ENCODE measurements around the gene ISX.
"Not testable (repeated sequence)": the region's sequence is repeated elsewhere in the genome, so short reads cannot be mapped to it uniquely, and the experiment has no call there.

Gene ISX

DNA sequence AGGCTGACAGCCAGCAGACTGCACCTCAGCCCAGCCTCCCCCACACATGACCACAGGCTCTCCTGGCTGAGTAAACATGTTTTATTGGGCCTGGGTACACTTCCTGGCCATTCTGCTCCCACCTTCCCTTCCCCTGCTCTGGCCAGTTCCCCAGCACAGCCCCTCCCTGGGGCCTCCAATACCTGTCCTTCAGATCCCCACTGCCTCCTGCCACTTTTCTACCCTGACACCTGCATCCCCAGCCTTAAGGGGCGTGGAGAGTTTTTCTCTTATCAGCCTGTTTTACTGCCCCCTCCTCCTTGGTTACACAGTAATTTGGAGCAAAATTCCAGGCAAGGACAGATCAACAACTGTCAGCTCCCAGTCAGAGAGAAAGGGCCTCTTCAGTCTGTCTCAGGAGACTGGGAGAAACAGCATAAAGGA is at the start of gene ISX:
TSS of gene ISX (plus strand) at position 363 of the 423 bp plus-strand sequence. CDS start 930 bp downstream, outside the sequence.
- no peak for TF ChIP-seq JUND (IDR thresholded peaks at IDR 0.05; ENCODE audit: low read depth)
- in situ Hi-C loops (cut with HindIII; ENCODE audit: low pct_unique_long_range_greater_than_20kb, low sequenced_read_pairs): no loop called here
- no peak for DNase-seq (ENCODE audit: low read depth in 1 of 2, low spot score in 1 of 2)

DNA sequence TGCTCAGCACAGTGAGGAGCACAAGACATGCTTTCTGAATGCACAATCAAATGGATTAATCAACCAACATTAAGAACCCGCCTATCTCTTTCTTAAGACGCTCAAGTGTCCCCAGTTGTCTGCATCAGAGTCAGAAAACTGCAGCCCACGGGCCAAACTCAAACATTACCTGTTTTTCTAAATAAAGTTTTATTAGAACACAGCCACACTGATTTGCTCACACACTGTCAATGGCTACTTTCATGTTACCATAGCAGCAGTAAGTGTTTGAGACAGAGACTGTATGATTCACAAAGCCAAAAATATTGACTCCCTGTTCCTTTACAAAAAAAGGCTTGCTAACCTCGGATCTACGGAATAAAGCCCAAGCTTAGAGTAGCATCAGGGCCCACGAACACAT is 49.0 kb upstream of the ISX start:
- no peak for DNase-seq (ENCODE audit: low read depth in 1 of 2, low spot score in 1 of 2)
- in situ Hi-C loops (cut with HindIII; ENCODE audit: low pct_unique_long_range_greater_than_20kb, low sequenced_read_pairs): no loop called here
- TF ChIP-seq JUND (IDR thresholded peaks at IDR 0.05; ENCODE audit: low read depth): no peak

DNA sequence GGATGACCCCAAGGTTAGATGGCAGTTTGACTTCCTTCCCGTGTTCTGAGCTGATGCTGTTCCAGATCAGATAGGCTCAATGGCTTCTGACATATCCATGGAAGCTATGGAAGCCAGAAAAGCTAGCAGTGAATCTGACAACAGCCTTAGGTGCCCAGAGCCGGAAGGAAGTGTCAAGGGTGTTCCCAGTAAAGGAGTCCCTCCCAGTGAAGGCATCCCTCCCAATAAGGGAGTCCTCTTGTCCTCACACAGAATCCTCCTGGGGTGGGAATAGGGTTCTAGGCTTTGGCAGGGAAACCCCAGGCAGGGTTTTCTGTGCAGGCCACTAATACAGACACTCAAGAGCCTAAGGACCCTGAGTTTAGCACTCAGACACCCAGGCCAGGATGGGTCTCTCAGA is 47.0 kb upstream of the ISX start:
- in situ Hi-C loops (cut with HindIII; ENCODE audit: low pct_unique_long_range_greater_than_20kb, low sequenced_read_pairs): no loop called here
- TF ChIP-seq JUND (IDR thresholded peaks at IDR 0.05; ENCODE audit: low read depth): no peak
- DNase-seq (ENCODE audit: low read depth in 1 of 2, low spot score in 1 of 2): no peak

DNA sequence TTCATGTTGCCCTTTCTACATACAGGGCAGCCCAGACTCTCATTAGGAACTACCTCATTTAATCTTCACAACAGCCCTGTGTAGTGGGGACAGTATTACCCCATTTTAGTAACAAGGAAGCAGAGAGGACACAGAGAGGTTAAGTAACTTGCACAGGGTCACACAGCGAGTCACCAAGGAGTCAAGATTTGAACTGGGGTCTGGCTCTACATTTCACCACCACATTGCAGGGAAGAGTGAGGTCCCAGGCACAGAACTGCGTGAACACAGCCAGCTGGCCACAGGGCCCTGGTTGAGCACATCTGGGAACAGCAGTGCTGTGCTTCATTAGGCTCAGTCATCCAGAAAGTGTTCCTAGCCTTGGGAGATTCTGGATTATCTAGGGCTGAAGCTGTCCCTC is 45.4 kb upstream of the ISX start:
- in situ Hi-C loops (cut with HindIII; ENCODE audit: low pct_unique_long_range_greater_than_20kb, low sequenced_read_pairs): no loop called here
- TF ChIP-seq JUND (IDR thresholded peaks at IDR 0.05; ENCODE audit: low read depth): no peak
- DNase-seq (ENCODE audit: low read depth in 1 of 2, low spot score in 1 of 2): no peak

DNA sequence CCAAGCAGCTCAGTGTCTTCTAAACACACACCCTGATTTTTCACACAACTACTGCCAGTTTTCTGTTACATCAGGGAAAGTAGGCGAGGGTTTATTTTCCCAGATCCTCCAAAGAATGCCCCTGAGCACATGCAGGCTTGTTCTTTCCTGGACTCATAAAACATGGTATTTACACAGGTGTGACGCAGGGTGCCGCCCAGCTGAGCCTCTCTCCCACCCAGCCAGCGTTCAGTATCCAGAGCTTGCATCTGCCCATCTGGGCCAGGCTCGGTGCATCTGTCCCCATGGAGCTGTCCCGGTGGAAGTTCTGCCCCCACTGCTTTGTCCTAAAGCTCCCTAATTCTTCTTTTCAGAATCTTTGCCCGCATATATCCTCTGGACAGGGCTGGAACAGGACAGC is 44.8 kb upstream of the ISX start:
- no peak for TF ChIP-seq JUND (IDR thresholded peaks at IDR 0.05; ENCODE audit: low read depth)
- DNase-seq (ENCODE audit: low read depth in 1 of 2, low spot score in 1 of 2): peak in 1 of 2 experiments; percentile 10
- in situ Hi-C loops (cut with HindIII; ENCODE audit: low pct_unique_long_range_greater_than_20kb, low sequenced_read_pairs): no loop called here

DNA sequence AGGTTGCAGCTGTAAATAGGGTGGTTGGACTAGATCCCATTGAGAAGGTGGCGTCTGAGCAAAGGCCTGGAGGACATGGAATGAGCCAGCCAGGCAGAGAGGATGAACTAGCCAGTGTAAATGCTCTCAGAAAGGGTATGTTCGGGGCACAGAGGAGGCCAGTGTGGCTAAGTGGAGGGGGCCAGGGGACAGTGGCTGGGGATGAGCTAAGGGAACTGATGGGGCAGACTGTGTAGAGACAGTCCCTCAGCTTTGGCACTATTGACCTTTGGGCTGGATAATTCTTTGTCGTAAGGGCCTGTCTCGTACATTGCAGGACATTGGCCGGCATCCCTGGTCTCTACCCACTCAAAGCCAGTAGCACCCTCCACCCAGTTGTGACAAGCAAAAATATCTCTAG is 43.7 kb upstream of the ISX start:
- in situ Hi-C loops (cut with HindIII; ENCODE audit: low pct_unique_long_range_greater_than_20kb, low sequenced_read_pairs): no loop called here
- TF ChIP-seq JUND (IDR thresholded peaks at IDR 0.05; ENCODE audit: low read depth): no peak
- DNase-seq (ENCODE audit: low read depth in 1 of 2, low spot score in 1 of 2): no peak

DNA sequence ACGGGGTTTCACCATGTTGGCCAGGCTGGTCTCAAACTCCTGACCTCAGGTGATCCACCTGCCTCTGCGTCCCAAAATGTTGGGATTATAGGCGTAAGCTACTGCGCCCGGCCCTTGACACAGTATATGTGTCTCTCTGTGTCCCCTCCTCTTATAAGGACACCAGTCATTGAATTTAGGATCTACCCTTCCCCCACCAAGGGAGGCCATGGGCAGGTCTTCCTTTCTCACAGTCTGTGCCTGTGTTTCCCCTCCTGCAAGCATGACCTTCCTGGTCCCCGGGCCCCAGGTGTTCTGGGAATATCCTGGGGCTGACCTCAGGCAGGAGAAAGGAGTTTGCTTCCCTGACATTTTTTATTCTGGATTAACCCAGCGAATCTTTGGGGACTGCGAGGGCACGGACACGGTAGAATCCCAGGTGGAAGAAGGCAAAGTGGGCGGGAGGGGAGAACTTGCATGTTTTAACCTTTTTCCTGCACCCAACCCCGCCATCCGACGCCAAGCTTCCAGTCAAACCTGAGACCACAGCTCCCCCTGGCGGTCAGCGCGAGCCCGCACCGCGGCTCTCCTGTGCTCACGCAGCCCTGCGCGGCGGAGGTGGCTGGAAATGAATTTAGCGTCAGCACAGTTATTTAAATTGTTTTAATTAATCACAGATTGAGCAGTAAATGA is 42.1 kb upstream of the ISX start:
- in situ Hi-C loops (cut with HindIII; ENCODE audit: low pct_unique_long_range_greater_than_20kb, low sequenced_read_pairs): no loop called here
- TF ChIP-seq JUND (IDR thresholded peaks at IDR 0.05; ENCODE audit: low read depth): no peak
- DNase-seq (ENCODE audit: low read depth in 1 of 2, low spot score in 1 of 2): peak; percentile 40 to 63

DNA sequence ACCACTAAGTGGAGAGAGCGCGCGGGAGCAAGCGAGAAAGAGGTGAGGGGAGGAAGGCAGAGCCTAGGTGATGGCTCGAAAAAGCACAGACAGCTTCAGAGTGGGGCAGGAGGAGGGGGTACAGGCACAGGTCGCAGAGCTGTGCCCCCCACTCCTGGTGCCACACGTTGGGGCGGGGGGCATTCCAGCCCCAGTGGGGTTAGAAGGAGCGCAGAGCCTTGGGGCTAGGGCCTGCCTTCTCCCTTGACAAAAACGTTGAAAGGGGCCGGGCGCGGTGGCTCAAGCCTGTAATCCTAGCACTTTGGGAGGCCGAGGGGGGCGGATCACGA is 41.6 kb upstream of the ISX start:
- TF ChIP-seq JUND (IDR thresholded peaks at IDR 0.05; ENCODE audit: low read depth): no peak
- no peak for DNase-seq (ENCODE audit: low read depth in 1 of 2, low spot score in 1 of 2)
- in situ Hi-C loops (cut with HindIII; ENCODE audit: low pct_unique_long_range_greater_than_20kb, low sequenced_read_pairs): no loop called here

DNA sequence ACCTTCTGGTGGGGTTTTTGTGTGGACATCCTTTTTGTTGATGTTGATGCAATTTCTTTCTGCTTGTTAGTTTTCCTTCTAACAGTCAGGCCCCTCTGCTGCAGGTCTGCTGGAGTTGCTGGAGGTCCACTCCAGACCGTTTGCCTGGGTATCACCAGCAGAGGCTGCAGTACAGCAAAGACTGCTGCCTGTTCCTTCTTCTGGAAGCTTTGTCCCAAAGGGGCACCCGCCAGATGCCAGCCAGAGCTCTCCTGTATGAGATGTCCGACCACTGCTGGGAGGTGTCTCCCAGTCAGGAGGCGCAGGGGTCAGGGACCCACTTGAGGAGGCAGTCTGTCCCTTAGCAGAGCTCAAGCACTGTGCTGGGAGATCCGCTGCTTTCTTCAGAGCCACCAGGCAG is 35.8 kb upstream of the ISX start:
- in situ Hi-C loops (cut with HindIII; ENCODE audit: low pct_unique_long_range_greater_than_20kb, low sequenced_read_pairs); DNase-seq (ENCODE audit: low read depth in 1 of 2, low spot score in 1 of 2): not testable (repeated sequence)

DNA sequence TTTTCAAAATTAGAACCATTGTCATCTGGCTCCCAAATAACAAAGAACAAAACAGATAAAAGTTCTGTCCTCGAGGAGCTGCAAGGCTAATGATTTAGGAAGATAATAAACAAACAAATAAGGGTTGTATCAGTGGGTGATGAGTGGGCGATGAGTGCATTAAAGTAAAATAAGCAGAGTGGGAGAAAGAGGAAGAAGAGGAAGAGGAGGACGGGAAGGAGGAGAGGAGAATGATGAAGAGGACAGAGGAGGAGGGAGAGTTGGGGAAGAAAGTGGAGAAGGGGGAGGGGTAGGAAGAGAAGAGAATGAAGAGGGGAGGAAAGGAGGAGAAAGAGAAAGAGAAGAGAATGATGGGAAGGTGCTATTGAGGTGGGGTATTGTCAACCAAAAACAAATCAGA is 33.4 kb upstream of the ISX start:
- DNase-seq (ENCODE audit: low read depth in 1 of 2, low spot score in 1 of 2): no peak
- in situ Hi-C loops (cut with HindIII; ENCODE audit: low pct_unique_long_range_greater_than_20kb, low sequenced_read_pairs): no loop called here
- no peak for TF ChIP-seq JUND (IDR thresholded peaks at IDR 0.05; ENCODE audit: low read depth)

DNA sequence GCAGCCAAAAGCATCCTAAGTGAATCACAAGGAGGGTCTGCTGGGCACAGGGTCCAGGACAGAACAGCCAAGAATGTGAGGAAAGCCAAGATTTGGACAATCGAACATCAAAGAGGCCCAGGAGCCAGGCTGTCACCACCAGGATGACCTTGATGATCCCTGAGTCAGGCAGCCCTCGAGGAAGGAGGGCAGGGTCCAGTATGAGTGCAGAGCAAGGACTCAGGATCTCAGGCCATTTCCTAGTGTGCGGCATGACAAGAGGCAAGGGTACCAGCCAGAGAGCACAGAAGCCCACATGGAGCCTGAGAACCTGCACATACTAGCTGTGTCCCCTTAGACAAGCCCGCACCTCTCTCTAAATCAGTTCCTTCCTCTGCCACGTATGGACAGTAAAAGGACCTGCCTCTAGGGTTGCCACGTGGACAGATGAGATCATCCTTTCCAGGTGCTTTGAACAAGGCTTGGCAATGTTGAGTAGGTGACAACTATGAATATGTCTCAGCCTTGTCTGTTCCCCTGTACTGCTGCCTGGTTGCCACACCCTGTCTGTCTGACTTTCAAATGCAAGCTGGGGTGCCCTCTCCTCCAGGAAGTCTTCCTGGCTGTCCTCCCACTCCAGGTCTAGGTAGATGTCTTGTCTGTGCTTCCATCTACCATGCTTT is 32.2 kb upstream of the ISX start:
- in situ Hi-C loops (cut with HindIII; ENCODE audit: low pct_unique_long_range_greater_than_20kb, low sequenced_read_pairs): no loop called here
- no peak for DNase-seq (ENCODE audit: low read depth in 1 of 2, low spot score in 1 of 2)
- TF ChIP-seq JUND (IDR thresholded peaks at IDR 0.05; ENCODE audit: low read depth): no peak

DNA sequence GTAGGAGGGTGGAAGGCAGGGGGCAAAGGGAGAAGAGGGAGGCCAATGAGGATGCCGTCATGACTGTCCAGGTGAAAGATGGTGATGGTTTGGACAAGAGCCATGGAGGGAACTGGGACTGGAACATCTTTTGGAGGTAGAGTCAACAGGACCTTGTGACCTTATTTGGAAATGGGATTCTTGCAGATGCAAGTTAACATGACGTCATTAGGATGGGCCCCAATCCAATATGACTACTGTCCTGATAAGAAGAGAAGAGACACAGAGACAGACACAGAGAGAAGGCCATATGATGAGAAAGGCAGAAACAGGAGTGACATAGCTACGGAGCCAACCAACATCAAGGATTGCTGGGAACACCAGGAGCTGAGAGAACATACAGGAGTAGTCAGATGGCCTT is 31.0 kb upstream of the ISX start:
- no peak for DNase-seq (ENCODE audit: low read depth in 1 of 2, low spot score in 1 of 2)
- in situ Hi-C loops (cut with HindIII; ENCODE audit: low pct_unique_long_range_greater_than_20kb, low sequenced_read_pairs): no loop called here
- no peak for TF ChIP-seq JUND (IDR thresholded peaks at IDR 0.05; ENCODE audit: low read depth)

DNA sequence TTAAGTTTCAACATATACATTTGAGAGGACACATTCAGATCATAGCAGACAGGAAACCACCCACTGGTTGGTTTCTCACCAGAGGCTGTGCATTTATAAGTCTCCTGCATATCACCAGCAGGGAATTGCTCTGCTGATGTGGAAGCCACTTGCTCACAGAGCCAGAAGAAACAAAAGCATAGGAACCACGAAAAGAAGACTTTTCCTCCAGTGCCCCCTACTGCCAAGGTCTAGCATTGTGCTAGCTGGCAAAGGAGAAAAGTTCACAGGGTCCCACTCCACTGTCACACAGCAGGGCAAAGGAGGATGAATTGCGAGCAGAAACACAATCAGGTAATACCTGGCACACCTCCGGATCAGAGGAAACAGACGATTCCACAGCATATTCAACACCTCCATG is 28.9 kb upstream of the ISX start:
- no peak for TF ChIP-seq JUND (IDR thresholded peaks at IDR 0.05; ENCODE audit: low read depth)
- in situ Hi-C loops (cut with HindIII; ENCODE audit: low pct_unique_long_range_greater_than_20kb, low sequenced_read_pairs): no loop called here
- DNase-seq (ENCODE audit: low read depth in 1 of 2, low spot score in 1 of 2): no peak

DNA sequence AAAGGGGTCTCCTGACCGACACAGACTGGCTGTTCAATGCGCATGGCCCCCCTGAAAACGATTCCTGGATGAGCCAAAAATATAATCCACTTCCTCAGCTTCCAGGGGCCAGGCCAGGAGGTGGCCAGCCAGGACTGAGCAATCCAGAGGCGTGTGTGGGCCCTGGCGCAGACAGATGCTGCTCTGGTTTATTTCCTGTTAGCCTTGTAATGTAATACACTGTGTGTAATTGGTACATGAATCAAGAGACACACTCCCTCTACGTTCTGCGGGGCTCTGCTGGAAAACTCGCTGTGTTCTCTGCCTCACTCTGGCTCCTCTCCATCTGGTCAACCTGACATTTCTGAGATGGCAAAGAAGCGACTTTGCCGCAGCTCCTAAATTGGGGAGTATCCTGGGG is 26.3 kb upstream of the ISX start:
- in situ Hi-C loops (cut with HindIII; ENCODE audit: low pct_unique_long_range_greater_than_20kb, low sequenced_read_pairs): no loop called here
- TF ChIP-seq JUND (IDR thresholded peaks at IDR 0.05; ENCODE audit: low read depth): no peak
- DNase-seq (ENCODE audit: low read depth in 1 of 2, low spot score in 1 of 2): no peak

Data from T47D (cell line).